Testis (tissue), 3 donors: ENCODE results near the gene FAM131C. TPM values are rescaled to one million over a fixed set of nuclear protein-coding genes. Genes with fewer than 3 reads are reported as not detected.
"Not testable (repeated sequence)": the region's sequence is repeated elsewhere in the genome, so short reads cannot be mapped to it uniquely, and the experiment has no call there.

Source experiments
- DNase-seq: peaks from one replicate; pipeline ENCODE4 v3.0.0-alpha.2; 2019
- H3K27ac ChIP-seq, 2 donors: fragments of 200-600 bp; sonication (generic); one replicate each; pipeline ENCODE4 v1.5.1; 2019
- H3K27me3 ChIP-seq: fragments of 200-600 bp; sonication (generic); one replicate; pipeline ENCODE4 v1.5.1; 2019
- H3K36me3 ChIP-seq: fragments of 200-600 bp; sonication (generic); one replicate; pipeline ENCODE4 v1.5.1; 2017; ENCODE audit warnings: low read depth; ENCODE audit errors: missing control alignments
- H3K4me1 ChIP-seq: fragments of 200-600 bp; sonication (generic); one replicate; pipeline ENCODE4 v1.5.1; 2019
- H3K4me3 ChIP-seq, 2 donors: fragments of 200-600 bp; sonication (generic); one replicate each; pipeline ENCODE4 v1.5.1; 2017 to 2019
- H3K9me3 ChIP-seq: fragments of 200-600 bp; sonication (generic); one replicate; pipeline ENCODE4 v1.5.1; 2017
- POLR2A ChIP-seq: fragments of 450-650 bp; IDR thresholded peaks from one replicate; pipeline ENCODE4 v1.6.1; 2017; ENCODE audit warnings: antibody characterized with exemption, mild to moderate bottlenecking, moderate library complexity
- WGBS, 2 donors: methylation state at CpG; one replicate each; pipeline ENCODE4 v1.1.5; 2018; 5-methylcytosine and 5-hydroxymethylcytosine counted together
- intact Hi-C: fragments of 100-400 bp; cut with DNase I; formaldehyde crosslinking; loops from one replicate; pipeline ENCODE4 v1.15.1; 2023; ENCODE audit warnings: low total_unique reads
- polyA plus RNA-seq: library from polyadenylated mRNA; stranded (reverse); fragments of 350-450 nt; fragmentation: Illumina TruSeq; extraction: RNeasy Lipid Tissue Mini Kit (QIAGEN cat#74804); gene quantifications from one replicate; pipeline ENCODE4 v1.2.3, GENCODE V29; 2014; ENCODE audit warnings: low read depth, low replicate concordance; ENCODE audit not compliant: insufficient read depth
- total RNA-seq, 2 donors: library from RNA; depleted of rRNA; stranded (reverse); fragments of >200 nt; gene quantifications; one replicate each; pipeline ENCODE4 v1.2.3, GENCODE V29; 2016
- TF ChIP-seq, protein P1 (sequence below), 3 experiments: fragments of 450-650 bp in 2 of 3; fragments of 200-600 bp in 1 of 3; sonication (generic) in 1 of 3; IDR thresholded peaks; one replicate each; pipeline ENCODE4 v1.5.1; 2016 to 2019; ENCODE audit warnings: antibody characterized with exemption in 3 of 3, mild to moderate bottlenecking in 2 of 3, moderate library complexity in 1 of 3

The FAM131C gene
- total and polyA plus RNA-seq, 3 donors from 2014 or later: 0.42 to 1.2 (median 0.87) TPM

- TF ChIP-seq POLR2A: no peak
- TF ChIP-seq, protein P1, sequence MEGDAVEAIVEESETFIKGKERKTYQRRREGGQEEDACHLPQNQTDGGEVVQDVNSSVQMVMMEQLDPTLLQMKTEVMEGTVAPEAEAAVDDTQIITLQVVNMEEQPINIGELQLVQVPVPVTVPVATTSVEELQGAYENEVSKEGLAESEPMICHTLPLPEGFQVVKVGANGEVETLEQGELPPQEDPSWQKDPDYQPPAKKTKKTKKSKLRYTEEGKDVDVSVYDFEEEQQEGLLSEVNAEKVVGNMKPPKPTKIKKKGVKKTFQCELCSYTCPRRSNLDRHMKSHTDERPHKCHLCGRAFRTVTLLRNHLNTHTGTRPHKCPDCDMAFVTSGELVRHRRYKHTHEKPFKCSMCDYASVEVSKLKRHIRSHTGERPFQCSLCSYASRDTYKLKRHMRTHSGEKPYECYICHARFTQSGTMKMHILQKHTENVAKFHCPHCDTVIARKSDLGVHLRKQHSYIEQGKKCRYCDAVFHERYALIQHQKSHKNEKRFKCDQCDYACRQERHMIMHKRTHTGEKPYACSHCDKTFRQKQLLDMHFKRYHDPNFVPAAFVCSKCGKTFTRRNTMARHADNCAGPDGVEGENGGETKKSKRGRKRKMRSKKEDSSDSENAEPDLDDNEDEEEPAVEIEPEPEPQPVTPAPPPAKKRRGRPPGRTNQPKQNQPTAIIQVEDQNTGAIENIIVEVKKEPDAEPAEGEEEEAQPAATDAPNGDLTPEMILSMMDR (IDR thresholded peaks at IDR 0.05): no peak
- H3K4me1 ChIP-seq: peaks cover 25% of the 10 kb centered on the region
- H3K27me3 ChIP-seq: no peaks in the 10 kb centered on the region
- no peak overlapping the region for H3K4me3 ChIP-seq
- no peak for DNase-seq
- intact Hi-C loops: no loop called here
- H3K27ac ChIP-seq: no peak overlapping the region
- H3K9me3 ChIP-seq: no peaks in the 10 kb centered on the region
- H3K36me3 ChIP-seq: no peaks in the 10 kb centered on the region
- 86 to 88% methylated on average over 6 of the region's 6 CpGs for WGBS, 2 donors
Measured at GRCh38 chr1:16110456-16110855, 37.0 kb upstream of the FAM131C start.

- Histone ChIP-seq H3K27ac (no peak overlapping the region), H3K4me3 (no peak overlapping the region), H3K9me3 (no peaks in the 10 kb centered on the region), H3K36me3 (no peaks in the 10 kb centered on the region), H3K27me3 (no peaks in the 10 kb centered on the region), H3K4me1 (peaks cover 23% of the 10 kb centered on the region)
- 75 to 88% methylated on average over 1 of the region's 1 CpG for WGBS, 2 donors
- intact Hi-C loops: no loop called here
- TF ChIP-seq POLR2A: no peak
- TF ChIP-seq, protein P1 (IDR thresholded peaks at IDR 0.05): no peak
- no peak for DNase-seq
Measured at GRCh38 chr1:16109571-16109970, 36.1 kb upstream of the FAM131C start.

DNA sequence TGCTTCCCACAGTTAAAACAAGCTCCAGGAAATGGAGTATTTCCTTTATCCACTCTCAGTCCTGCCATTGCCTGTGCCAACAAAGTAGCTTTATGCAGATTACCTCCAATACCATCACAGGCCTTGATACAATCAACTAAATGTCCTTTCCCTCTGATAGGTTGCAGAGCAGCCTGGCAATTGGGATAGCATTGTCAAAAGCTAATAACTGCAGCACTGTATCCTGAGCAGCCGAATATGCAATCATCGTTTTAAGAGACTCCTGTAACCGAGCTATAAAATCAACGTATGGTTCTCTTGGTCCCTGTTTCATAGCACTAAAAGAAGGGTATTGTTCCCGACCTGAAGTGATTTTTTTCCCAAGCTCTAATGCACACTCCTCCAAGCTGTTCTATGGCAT, 33.6 kb upstream of the FAM131C start:
- H3K36me3 ChIP-seq, intact Hi-C loops, H3K4me1 ChIP-seq, H3K4me3 ChIP-seq, DNase-seq, H3K9me3 ChIP-seq, H3K27me3 ChIP-seq, H3K27ac ChIP-seq: not testable (repeated sequence)
- 80 to 89% methylated on average over 5 of the region's 5 CpGs for WGBS, 2 donors

- TF ChIP-seq, protein P1 (IDR thresholded peaks at IDR 0.05): no peak
- TF ChIP-seq POLR2A: no peak
- no peak overlapping the region for H3K27ac ChIP-seq
- intact Hi-C loops: no loop called here
- no peaks in the 10 kb centered on the region for H3K27me3 ChIP-seq
- no peaks in the 10 kb centered on the region for H3K4me1 ChIP-seq
- WGBS, 2 donors: 64 to 66% methylated on average over 9 of the region's 9 CpGs
- no peaks in the 10 kb centered on the region for H3K9me3 ChIP-seq
- DNase-seq: no peak
- no peaks in the 10 kb centered on the region for H3K36me3 ChIP-seq
- H3K4me3 ChIP-seq: no peak overlapping the region
Measured at GRCh38 chr1:16101623-16102022, 28.2 kb upstream of the FAM131C start.

- WGBS, 2 donors: 97 to 100% methylated on average over 1 of the region's 1 CpG
- intact Hi-C loops: no loop called here
Measured at GRCh38 chr1:16099412-16099811, 26.0 kb upstream of the FAM131C start.

More at GRCh38 chr1:16099412-16099811, 26.0 kb upstream of the FAM131C start:
- no peaks in the 10 kb centered on the region for H3K36me3 ChIP-seq
- no peak overlapping the region for H3K27ac ChIP-seq
- H3K9me3 ChIP-seq: no peaks in the 10 kb centered on the region
- no peak for TF ChIP-seq POLR2A
- TF ChIP-seq, protein P1 (IDR thresholded peaks at IDR 0.05): no peak
- peaks cover 4% of the 10 kb centered on the region for H3K4me1 ChIP-seq
- no peak overlapping the region for H3K4me3 ChIP-seq
- DNase-seq: no peak
- no peaks in the 10 kb centered on the region for H3K27me3 ChIP-seq
